Activated T-cell treated with anti-CD3 and anti-CD28 coated beads for 24 hours (primary cell): ENCODE results near the gene TEX38.
"Not testable (repeated sequence)": the region's sequence is repeated elsewhere in the genome, so short reads cannot be mapped to it uniquely, and the experiment has no call there.

Source experiments
- DNase-seq: peaks from one replicate; pipeline ENCODE4 v3.0.0-alpha.2; 2020; ENCODE audit warnings: low read depth

The TEX38 gene

GRCh38 chr1:46655848-46656247 is 15.8 kb upstream of the TEX38 start:
- no peak for DNase-seq

GRCh38 chr1:46656643-46657042 is 15.0 kb upstream of the TEX38 start:
- no peak for DNase-seq

GRCh38 chr1:46657775-46658174 is 13.9 kb upstream of the TEX38 start:
- no peak for DNase-seq

- no peak for DNase-seq
Observed at GRCh38 chr1:46659307-46659870, 12.3 kb upstream of the TEX38 start.

GRCh38 chr1:46660116-46660515 is 11.5 kb upstream of the TEX38 start:
- not testable (repeated sequence) for DNase-seq

GRCh38 chr1:46662919-46663318 is 8.7 kb upstream of the TEX38 start:
- not testable (repeated sequence) for DNase-seq

- DNase-seq: no peak
Observed at GRCh38 chr1:46665983-46666382, 5.7 kb upstream of the TEX38 start.

GRCh38 chr1:46667782-46668760 is 3.6 kb upstream of the TEX38 start, which contains the start of gene ATPAF1:
Gene ATPAF1 (minus strand): TSS chr1:46668364. CDS start chr1:46668322, 42 bp downstream.
- DNase-seq: peak; percentile 50

GRCh38 chr1:46670134-46670533 is 1.5 kb upstream of the TEX38 start:
- no peak for DNase-seq

GRCh38 chr1:46672696-46673095 is 1.0 kb downstream of the TEX38 start:
- no peak for DNase-seq

GRCh38 chr1:46673749-46674182 is 2.1 kb downstream of the TEX38 start:
- no peak for DNase-seq

- no peak for DNase-seq
Observed at GRCh38 chr1:46675549-46676314, 4.1 kb downstream of the TEX38 start.

- no peak for DNase-seq
Observed at GRCh38 chr1:46676531-46676930, 4.9 kb downstream of the TEX38 start.

GRCh38 chr1:46677339-46677738 is 5.7 kb downstream of the TEX38 start:
- no peak for DNase-seq

- no peak for DNase-seq
Observed at GRCh38 chr1:46679789-46680573, 8.3 kb downstream of the TEX38 start.

- no peak for DNase-seq
Observed at GRCh38 chr1:46681333-46682034, 9.8 kb downstream of the TEX38 start.

GRCh38 chr1:46682064-46682463 is 10.4 kb downstream of the TEX38 start:
- no peak for DNase-seq

- no peak for DNase-seq
Observed at GRCh38 chr1:46684670-46685069, 13.0 kb downstream of the TEX38 start.

GRCh38 chr1:46686255-46686654 is 14.6 kb downstream of the TEX38 start:
- DNase-seq: no peak

- no peak for DNase-seq
Observed at GRCh38 chr1:46687093-46687659, 15.5 kb downstream of the TEX38 start.
